ENCODE results near the gene TECTB. TPM values are rescaled to one million over a fixed set of nuclear protein-coding genes. Genes with fewer than 3 reads are reported as not detected.

TECTB gene
- total RNA-seq, 1 experiment from 2014 or later = not detected

DNA sequence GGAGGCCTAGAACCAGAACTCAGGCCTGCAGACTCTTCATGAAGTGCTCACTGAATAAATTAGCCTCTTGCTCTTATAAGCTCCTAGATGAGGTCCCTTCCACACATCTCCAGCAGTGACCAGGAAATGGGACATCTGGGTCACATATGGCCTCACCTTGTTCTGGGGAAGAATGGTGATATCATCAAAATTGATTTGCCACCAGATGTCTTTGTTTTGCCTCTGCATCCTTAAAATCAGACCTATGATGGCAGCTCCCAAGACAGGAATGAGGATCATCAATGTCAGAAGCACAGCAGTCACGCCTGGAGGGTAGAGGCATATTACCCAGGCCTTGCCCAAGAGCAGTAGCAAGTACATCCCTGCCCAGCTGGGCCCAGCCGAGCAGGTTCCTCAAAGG is 57.4 kb downstream of the TECTB start:
- no peaks in the 10 kb centered on the region for H3K9me2 ChIP-seq (replicated peaks; ENCODE audit: low read length)
- DNase-seq = no peak
- H3K27me3 ChIP-seq (ENCODE audit: low read length) = no peaks in the 10 kb centered on the region
- no TSS peak for BruUV-seq (replicated peaks)
- no peaks in the 10 kb centered on the region for H3K79me2 ChIP-seq (ENCODE audit: low read length)
- H3K9ac ChIP-seq (ENCODE audit: low read length) = no peak overlapping the region
- H3K4me3 ChIP-seq (ENCODE audit: low read length) = no peak overlapping the region
- ChIA-PET CTCF (no interaction called here), POLR2A (ENCODE audit: unreplicated experiment) (no interaction called here)
- no peaks in the 10 kb centered on the region for H3K9me3 ChIP-seq (ENCODE audit: low read length)
- ATAC-seq = no peak
- no peaks in the 10 kb centered on the region for H3F3A ChIP-seq (ENCODE audit: low read length, unreplicated experiment)
- no peaks in the 10 kb centered on the region for H3K36me3 ChIP-seq (ENCODE audit: low read depth, low read length)
- no peak overlapping the region for H3K27ac ChIP-seq (ENCODE audit: low read length)
- H3K4me2 ChIP-seq (ENCODE audit: low read length) = no peak overlapping the region
- TF ChIP-seq CTCF (conservative IDR thresholded peaks at IDR 0.05; ENCODE audit: low read depth, low read length) (no peak), EZH2phosphoT487 (IDR thresholded peaks at IDR 0.05; ENCODE audit: borderline replicate concordance, low read length) (no peak), EZH2 (IDR thresholded peaks at IDR 0.05; ENCODE audit: low read length, unreplicated experiment) (no peak)
- intact Hi-C loops (cut with micrococcal nuclease) = no loop called here
- no peak overlapping the region for H2AFZ ChIP-seq (ENCODE audit: low read length)
- H4K20me1 ChIP-seq (ENCODE audit: low read length) = no peaks in the 10 kb centered on the region
- H3K4me1 ChIP-seq (ENCODE audit: insufficient read depth, low read length) = no peaks in the 10 kb centered on the region

- H3F3A ChIP-seq (ENCODE audit: low read length, unreplicated experiment) = no peaks in the 10 kb centered on the region
- H2AFZ ChIP-seq (ENCODE audit: low read length) = no peak overlapping the region
- no peak overlapping the region for H3K27ac ChIP-seq (ENCODE audit: low read length)
- no peaks in the 10 kb centered on the region for H3K27me3 ChIP-seq (ENCODE audit: low read length)
- H3K4me2 ChIP-seq (ENCODE audit: low read length) = no peak overlapping the region
- no peak overlapping the region for H3K4me3 ChIP-seq (ENCODE audit: low read length)
- H3K9ac ChIP-seq (ENCODE audit: low read length) = no peak overlapping the region
- ChIA-PET POLR2A (ENCODE audit: unreplicated experiment) (no interaction called here), CTCF (no interaction called here)
- no peaks in the 10 kb centered on the region for H3K36me3 ChIP-seq (ENCODE audit: low read depth, low read length)
- DNase-seq = no peak
- no TSS peak for BruUV-seq (replicated peaks)
- no peaks in the 10 kb centered on the region for H3K9me3 ChIP-seq (ENCODE audit: low read length)
- intact Hi-C loops (cut with micrococcal nuclease) = no loop called here
- ATAC-seq = no peak
- H3K4me1 ChIP-seq (ENCODE audit: insufficient read depth, low read length) = no peaks in the 10 kb centered on the region
- no peaks in the 10 kb centered on the region for H4K20me1 ChIP-seq (ENCODE audit: low read length)
- TF ChIP-seq EZH2 (IDR thresholded peaks at IDR 0.05; ENCODE audit: low read length, unreplicated experiment) = no peak
- no peak for TF ChIP-seq CTCF (conservative IDR thresholded peaks at IDR 0.05; ENCODE audit: low read depth, low read length)
- no peak for TF ChIP-seq EZH2phosphoT487 (IDR thresholded peaks at IDR 0.05; ENCODE audit: borderline replicate concordance, low read length)
- H3K9me2 ChIP-seq (replicated peaks; ENCODE audit: low read length) = no peaks in the 10 kb centered on the region
- no peaks in the 10 kb centered on the region for H3K79me2 ChIP-seq (ENCODE audit: low read length)
Observed at GRCh38 chr10:112343056-112343806, 60.0 kb downstream of the TECTB start.

DNA sequence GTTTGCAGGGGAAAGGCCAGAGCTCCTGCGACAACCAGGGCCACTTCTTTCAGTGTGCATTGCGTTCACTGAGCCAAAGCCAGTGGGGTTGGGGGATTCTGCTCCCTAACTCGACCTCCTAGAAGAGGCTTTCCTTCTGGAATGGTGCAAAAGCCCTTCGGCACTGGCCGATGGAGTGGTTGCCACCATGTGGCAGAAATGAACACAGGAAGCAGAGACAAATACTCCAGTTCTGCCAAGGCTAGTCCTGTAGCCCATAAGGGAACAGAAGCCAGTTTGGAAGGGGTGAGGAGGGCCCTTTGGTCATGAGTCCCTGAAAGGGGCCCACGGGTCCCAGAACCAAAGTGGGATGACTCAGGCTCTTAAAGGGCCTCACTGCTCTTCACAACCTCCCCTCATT is 61.1 kb downstream of the TECTB start:
- H4K20me1 ChIP-seq (ENCODE audit: low read length) = no peaks in the 10 kb centered on the region
- TF ChIP-seq EZH2 (IDR thresholded peaks at IDR 0.05; ENCODE audit: low read length, unreplicated experiment) (no peak), EZH2phosphoT487 (IDR thresholded peaks at IDR 0.05; ENCODE audit: borderline replicate concordance, low read length) (no peak), CTCF (conservative IDR thresholded peaks at IDR 0.05; ENCODE audit: low read depth, low read length) (no peak)
- ATAC-seq (no peak), DNase-seq (no peak)
- BruUV-seq (replicated peaks) = no TSS peak
- no peak overlapping the region for H2AFZ ChIP-seq (ENCODE audit: low read length)
- no peaks in the 10 kb centered on the region for H3K9me3 ChIP-seq (ENCODE audit: low read length)
- no peaks in the 10 kb centered on the region for H3K27me3 ChIP-seq (ENCODE audit: low read length)
- H3K79me2 ChIP-seq (ENCODE audit: low read length) = no peaks in the 10 kb centered on the region
- no peak overlapping the region for H3K4me2 ChIP-seq (ENCODE audit: low read length)
- no peaks in the 10 kb centered on the region for H3K4me1 ChIP-seq (ENCODE audit: insufficient read depth, low read length)
- no peak overlapping the region for H3K9ac ChIP-seq (ENCODE audit: low read length)
- H3K27ac ChIP-seq (ENCODE audit: low read length) = no peak overlapping the region
- ChIA-PET CTCF (no interaction called here), POLR2A (ENCODE audit: unreplicated experiment) (no interaction called here)
- H3K9me2 ChIP-seq (replicated peaks; ENCODE audit: low read length) = no peaks in the 10 kb centered on the region
- H3K36me3 ChIP-seq (ENCODE audit: low read depth, low read length) = no peaks in the 10 kb centered on the region
- H3K4me3 ChIP-seq (ENCODE audit: low read length) = no peak overlapping the region
- H3F3A ChIP-seq (ENCODE audit: low read length, unreplicated experiment) = no peaks in the 10 kb centered on the region
- intact Hi-C loops (cut with micrococcal nuclease) = no loop called here

All from PC-3 (cell line).